GM18861 (cell line): Measurements from ENCODE around the gene IL2RA.
A peak's percentile ranks its signal among the peaks of the same experiment; 100 is the strongest.

ENCODE experiments used
- ATAC-seq: cut with Tn5 transposase; IDR thresholded peaks from one replicate; pipeline ENCODE4 v1.9.1; 2021; ENCODE audit not compliant: unreplicated experiment

Gene IL2RA

DNA sequence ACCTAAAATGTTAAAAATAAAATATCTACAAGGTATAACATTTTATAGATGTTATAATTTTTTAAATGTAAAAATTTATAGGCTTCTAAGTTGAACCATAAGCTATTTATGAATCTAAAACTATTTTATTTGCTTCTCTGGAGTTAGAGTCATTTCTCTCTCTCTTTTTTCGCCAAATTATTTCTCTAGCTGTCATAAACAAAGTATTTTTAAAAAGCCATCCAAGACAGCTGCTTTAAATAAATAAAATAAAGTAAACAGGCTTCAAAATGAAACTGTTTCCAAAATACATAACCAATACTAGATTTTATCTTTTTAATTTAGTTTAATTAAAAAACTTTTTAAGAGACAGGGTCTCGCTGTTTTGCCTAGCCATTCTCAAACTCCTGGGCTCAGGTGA is 72.4 kb downstream of the IL2RA start:
- no peak for ATAC-seq

DNA sequence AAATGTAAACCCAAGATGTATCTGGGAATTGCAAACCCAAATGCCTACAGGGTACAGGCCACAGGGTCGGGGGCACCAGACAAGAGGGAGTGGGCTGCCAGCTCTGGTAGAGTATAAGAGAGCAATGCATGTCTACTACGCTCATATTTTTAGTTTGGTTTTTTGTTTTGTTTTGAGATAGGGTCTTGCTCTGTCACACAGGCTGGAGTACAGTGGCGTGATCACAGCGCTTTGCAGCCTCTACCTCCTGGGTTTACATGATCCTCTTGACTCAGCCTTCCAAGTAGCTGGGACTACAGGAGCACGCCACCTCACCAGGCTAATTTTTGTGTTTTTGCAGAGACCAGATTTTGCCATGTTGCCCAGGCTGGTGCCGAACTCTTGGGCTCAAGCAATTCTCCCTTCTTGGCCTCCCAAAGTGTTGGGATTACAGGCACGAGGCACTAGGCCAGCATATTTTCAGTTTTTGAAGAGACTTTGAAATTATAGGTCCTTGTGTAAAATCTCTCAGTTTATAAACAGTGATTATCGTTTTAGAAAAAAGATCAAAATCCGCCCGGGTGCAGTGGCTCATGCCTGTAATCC is 73.7 kb downstream of the IL2RA start:
- ATAC-seq = no peak

DNA sequence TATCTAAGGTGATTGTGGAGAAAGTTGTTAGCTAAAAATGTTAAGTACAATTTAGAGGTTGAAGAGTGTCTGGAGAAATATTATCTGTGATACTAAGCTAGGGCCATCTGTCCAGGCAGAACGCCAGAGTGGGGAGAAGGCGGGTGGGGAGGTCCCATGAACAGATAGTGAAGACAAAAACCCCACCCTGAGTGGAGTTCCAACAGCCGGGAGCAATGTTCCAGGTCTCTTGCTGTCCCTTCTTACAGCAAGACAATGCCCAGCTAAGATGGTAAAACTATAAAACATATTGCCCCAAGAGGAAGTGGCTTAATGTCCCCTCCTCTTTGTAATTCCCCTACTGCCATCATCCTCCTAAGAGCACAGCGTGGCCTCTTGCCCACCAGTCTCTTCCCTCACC is 74.4 kb downstream of the IL2RA start:
- ATAC-seq = no peak

DNA sequence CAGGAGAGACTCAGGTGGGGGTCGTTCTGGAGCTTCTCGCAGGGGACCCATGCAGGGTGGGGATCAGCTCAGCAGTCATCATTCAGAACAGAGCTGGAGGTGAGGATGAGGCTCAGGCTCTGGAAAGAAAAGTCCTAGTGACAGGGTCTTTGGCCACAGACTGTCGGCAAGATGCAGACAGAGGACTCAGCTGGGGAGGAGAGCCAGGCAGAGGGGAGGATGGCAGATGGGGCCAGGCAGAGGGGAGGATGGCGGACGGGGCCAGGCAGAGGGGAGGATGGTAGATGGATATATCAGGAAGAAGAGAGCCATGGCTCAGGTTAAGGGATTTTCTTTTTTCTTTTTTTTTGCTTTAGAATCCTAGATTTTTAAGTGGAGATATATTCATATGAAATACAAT is 77.1 kb downstream of the IL2RA start:
- ATAC-seq = no peak

DNA sequence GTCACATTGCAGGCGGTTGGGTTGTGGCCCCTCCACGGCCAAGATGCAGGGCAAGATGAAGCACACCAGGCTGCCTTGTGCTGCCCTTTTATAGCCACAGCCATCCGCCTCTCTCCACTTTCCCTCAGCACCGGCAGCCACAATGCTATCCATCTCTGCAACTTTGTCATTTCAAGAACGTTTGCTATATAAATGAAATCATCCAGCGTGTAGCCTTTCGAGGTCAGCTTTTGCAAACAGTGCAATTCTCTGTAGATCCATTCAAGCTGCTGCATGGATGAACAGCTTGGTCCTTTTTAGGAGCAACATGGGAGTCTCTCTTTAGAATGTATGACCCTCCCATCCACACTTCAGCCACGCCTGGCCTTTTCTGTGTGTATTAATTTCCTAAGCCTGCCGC is 78.4 kb downstream of the IL2RA start:
- no peak for ATAC-seq

DNA sequence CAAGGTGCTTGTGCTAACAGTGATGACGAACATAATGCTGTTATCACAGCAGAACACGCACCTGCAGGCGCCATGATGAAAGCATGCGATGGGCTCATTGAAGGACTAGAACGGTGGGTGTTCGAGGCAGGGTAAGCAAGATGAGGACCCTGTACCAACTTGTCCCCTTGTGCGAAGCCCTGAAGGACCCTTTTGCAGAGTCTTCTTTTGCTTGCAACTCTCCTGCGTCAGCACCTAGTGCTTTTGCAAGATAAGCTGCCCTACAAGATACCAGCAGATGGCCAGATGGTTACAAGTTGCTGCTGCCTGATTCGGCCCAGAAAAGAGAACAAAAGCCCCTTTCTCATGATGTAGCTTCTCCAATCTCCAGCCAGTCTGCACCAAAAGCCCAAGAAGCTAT is 80.6 kb downstream of the IL2RA start:
- no peak for ATAC-seq

DNA sequence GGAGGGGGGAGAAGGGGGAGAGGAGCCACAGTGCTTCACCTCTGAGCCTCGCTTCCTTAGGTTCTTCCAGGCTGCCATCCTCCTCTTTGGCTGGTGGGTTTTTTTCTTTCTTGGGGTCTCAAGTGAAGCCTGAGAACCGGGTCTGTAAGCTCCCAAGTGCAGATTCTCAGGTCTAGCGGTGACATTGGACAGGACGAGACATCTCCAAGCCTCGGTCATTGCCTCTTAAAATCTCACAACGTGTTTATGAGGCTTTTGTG is 84.0 kb downstream of the IL2RA start:
- ATAC-seq = no peak

DNA sequence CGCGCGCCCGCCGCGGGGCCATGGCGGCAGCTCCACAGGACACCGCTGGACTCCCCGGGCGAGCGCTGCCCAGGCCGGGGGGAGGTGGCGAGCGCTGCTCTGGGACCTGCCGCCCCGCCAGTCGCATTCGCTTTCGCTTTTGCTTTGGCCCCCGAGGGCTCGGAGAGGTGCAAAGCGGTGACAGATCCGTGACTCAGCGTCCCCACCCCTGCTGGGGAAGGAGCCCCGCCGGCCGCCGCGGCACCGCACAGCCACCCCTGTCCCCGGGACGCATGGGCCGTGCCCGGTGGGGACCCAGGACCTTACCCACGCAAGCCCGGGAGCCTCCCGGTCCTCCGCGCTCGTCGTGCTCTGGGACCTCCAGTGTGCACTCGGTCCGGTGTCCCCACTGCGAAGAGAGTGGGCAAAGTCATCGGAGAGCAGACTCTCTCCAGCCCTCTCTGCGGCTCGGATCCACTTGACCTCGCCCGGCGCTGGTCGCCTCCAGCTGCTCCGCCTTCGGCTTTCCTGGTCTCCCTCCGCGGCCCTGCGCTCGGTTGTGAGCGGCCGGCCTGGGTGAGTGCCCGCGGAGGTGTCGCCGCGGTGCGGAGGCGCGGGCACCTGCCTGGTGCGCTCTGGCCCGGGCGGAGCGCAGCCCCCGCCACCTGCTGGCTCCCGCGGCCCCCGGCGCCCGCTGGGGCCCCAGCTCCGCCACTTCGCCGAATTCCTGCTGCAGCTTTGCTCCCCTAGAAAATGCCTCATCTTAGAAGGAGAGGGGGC is 84.5 kb downstream of the IL2RA start, which contains the start of gene IL15RA:
Gene IL15RA, minus strand, starts transcription at position 73 of the 759 bp plus-strand sequence. Its CDS starts 51 bp downstream, at position 22.
- peak; percentile 49 for ATAC-seq

DNA sequence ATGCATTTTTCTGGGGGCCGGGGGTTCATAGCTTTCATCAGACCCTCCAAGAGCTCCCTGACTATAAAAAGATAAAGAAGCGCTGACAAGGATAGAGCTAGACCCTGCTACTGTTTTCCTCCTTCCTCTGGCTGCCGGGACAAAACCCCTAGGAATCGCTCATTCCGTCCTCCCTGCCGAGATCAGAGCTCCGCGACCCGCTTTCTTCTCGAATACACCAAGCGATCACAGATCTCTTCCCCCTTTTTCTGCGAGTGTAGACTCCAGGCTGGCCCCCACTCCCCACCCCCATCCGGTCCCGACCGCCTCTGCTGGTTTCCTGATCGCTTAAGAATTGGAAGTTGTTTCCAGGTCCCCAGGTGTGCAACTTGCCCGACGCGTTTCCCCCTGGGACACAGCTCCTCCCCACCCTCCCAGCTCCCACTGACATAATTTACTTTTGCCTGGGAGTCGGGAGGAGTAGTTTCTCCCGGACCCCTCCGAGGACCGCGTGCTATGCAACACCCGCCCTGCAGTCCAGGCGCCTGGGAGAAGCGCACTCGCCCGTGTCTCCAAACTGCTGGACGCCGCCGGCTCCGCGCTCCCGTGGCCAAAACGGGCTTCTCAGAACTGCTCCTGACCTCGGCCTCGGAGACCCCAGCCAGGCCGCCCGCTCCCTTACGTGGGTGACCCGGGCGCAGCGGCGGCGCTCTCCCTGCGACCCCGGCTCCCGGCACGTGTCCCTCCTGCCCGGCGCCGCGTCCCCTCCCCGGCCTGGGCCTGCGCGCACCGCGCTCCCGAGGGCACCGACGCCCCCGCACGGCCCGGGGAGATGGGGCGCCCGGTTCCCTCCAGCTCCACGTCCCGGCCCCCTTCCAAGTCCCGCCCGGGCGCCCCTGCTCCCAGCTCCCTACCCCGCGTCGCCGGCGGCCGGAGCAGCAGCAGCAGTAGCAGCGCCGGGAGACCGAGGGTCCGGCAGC is 85.4 kb downstream of the IL2RA start:
- peak; percentile 7 for ATAC-seq

DNA sequence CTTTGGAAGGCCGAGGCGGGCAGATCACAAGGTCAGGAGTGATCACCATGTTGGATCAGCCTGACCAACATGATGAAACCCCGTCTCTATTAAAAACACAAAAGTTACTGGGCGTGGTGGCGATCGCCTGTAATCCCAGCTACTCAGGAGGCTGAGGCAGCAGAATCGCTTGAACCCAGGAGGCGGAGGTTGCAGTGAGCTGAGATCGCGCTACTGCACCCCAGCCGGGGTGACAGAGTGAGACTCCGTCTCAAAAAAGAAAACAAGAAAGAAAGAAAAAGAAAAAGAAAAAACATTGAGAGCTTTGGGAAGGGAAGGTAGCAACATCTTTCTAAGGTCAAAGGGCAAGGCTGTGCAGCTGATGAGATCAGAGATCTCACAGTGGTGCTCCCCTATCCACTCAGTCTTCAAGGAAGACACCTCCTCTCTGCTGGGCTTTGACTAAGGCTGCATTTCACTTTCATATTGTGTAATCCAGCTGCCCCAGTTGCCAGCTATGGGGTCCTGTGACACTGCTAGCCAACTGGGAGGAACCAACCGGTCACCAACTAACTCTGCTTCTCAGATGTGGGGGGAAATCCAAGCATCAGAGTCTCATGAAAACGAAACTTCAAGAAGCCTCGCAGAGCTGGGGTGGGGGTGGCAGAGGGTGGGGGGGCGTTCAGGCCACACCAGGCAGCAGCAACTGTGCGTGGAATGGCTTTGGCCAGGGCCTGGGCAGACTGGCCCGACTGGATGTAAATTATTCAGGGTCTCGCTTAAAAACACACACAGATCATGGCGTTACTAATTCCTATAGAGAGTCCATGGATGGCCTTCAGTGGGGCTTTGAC is 86.3 kb downstream of the IL2RA start:
- peak; percentile 71 for ATAC-seq

DNA sequence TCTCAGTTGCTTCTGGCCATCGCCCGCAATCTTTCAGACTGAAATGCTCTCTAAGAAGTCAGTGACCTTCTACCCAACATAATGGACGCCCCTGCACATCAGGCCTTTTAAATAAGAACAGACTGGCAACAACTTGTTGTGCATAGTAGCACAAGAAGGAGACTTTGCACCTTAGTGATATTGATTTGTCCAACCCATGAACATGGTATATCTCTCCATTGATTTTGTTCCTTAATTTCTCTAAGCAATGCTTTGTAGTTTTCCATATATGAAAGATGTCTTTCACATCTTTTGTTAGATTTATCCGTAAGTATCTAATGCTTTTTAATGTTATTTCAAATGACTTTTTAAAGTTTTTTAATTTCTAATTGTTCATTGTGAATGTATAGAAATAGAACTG is 89.1 kb downstream of the IL2RA start:
- ATAC-seq = no peak

DNA sequence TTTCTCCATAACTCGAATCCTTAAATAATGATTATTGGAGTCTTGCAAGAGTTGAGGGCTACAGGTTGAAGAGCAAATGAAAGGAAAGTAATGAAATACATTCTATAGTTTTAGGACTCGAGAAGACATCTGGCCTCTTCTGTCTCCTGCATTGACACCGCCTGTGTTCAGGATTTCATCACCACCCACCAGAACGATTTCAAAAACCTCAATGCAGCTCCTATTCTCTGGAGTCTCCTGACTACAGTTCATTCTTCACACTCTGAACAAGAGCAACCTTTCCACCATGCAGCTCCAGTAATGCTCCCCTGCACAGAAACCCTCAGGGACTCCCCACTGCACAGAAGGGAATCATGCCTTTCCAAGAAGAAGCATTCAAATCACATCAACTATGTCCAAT is 90.3 kb downstream of the IL2RA start:
- ATAC-seq = no peak

DNA sequence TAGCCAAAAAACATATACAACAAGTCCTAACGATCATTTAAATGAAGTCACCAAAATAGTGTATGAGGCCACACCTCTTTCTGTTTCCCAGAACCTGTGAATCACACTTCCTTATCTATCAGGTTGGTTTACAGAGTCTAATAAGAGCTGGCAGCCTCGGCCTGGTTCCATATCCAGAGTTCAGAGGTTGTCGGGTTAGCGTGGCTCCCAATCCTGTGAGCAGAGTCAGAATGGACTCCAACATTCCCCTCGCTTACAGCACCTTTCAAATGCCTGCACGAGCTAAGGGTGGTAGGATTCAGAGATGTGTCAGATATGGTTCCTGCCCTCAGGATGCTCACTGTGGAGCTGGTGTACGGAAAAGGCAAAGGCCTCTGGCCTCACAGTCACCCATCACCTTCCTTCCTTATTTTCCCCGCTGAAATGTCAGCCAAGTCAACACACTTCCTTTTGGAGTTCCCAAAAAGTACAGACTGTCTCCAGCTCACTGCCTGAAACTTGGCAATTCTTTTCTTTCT is 90.8 kb downstream of the IL2RA start:
- ATAC-seq = no peak

DNA sequence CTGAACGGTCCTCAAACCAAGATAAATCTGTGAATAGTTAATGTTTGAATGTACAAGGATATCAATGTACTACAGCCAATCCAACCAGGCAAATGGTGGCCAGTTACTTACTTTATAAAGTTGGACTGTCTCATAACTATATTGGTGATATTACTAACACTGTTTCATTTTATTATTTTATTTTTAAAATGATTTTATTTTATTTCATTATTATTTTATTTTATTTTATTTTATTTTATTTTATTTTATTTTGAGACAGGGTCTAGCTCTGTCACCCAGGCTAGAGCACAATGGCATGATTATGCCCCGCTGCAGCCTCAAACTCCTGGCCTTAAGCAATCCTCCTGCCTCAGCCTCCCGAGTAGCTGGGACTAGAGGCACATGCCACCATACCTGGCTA is 91.6 kb downstream of the IL2RA start:
- no peak for ATAC-seq

DNA sequence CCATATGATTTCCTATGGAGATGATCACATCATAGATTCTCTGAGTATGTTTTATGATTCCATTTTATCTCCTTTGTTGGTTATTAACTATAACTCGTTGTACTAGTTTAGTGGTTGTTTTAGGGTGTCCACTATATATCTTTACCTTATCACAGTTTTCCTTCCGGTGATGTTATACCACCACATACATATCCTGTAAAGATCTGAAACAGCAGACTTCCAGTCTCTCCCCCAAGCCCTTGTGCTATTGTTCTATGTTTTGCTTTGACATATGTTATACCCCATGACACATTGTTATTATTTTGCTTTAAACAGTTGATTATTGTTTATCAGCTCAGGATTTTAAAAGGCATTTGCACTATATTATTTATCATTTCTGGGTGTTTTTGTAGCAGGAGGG is 92.1 kb downstream of the IL2RA start:
- no peak for ATAC-seq

DNA sequence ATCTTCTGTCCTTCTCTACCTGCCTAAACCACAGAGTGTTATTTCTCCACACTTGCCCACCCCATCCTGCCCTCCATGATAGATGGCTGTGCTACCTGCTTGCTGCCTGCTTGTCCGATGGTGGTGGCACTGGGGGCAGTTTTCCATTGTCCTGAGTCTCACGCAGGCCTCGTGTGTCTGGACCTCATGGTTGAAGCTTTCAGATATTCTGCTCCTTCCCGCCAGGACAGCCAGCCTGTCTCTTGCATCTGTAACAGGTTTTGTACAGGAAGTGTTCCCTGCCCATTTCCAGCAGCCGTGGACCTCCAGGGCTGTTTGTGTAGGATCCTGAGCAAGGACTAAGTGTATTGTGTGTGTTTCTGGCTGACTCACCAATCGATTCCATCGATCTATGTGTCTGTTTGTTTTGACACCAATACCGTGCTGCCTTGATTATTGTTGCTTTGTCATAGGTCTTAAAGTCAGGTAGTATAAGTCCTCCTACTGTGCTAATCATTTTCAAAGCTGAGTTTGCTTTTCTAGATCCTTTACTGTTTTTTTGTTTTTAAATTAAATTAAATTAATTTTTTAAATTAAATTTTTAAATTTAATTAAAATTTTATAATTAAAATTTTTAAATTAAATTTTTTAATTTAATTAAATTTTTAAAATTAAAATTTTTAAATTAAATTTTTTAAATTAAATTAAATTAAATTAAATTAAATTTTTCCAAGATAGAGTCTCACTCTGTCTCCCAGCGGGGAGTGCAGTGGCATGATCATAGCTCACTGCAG is 93.3 kb downstream of the IL2RA start:
- ATAC-seq = no peak

DNA sequence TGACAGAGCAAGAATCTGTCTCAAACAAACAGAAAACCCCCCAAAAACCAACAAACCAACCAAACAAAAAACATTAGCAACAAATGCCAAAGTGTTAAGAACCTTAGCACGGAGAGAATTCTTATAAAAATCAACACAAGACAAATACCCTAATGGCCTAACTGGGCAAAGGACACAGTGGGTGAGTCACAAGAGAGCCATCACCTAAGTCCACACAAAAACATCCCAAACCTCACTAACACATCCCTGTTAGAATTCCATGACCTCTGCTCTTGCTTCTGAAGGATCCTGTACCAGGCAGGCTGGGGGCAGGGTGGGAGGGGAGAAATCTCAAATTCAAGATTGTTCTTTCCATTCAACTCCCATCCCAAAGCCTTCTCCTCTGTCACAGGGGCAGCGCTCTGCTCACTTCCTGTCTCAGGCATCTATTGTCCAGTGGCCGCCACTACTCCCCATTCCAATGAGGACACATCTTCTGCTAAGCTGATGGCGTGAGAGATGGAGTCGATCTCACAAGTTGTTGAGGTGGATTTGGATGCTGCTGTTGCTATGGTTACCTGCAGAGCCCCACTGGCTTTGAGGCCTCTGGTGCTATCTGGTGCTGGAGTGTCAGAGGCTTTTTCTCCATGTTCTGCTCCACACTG is 94.0 kb downstream of the IL2RA start:
- no peak for ATAC-seq

DNA sequence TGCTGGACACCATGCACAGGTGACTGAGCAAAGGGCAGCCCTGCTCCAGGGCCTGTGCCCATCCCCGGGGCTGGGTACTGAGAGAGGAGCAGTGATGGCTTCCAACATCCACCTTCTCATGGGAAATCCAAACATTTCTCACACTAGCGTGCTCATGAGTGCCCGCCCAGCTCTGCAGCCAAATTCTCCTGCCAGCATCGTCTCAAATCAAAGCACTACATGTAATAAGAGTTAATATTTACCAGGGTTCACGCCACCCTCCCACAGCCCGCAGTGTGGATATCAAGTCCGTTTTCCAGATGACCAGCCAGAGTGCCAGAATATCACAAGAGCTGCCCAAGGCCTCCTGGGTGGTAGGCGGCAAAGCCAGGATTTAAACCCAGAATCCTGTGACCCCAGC is 96.9 kb downstream of the IL2RA start:
- ATAC-seq = no peak

DNA sequence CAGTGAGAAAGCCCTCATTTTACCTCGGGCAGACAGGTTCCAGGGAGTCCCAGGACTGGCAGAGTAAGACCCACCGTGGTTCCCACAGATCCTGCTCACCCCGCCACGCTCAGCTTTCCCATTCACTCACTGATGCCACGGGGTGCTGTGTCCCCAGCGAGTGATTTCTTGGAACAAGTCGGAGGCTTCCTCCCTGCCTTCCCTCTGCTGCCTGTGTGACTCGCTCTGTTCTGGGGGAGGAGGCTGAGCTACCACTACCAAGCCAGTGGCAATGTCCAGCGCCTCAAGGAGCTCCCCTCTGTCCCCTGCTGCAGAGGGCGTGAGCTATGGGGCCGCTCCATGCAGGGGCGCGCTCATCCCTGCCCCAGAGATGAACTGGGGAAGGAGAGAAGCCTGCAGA is 97.4 kb downstream of the IL2RA start:
- ATAC-seq = no peak

DNA sequence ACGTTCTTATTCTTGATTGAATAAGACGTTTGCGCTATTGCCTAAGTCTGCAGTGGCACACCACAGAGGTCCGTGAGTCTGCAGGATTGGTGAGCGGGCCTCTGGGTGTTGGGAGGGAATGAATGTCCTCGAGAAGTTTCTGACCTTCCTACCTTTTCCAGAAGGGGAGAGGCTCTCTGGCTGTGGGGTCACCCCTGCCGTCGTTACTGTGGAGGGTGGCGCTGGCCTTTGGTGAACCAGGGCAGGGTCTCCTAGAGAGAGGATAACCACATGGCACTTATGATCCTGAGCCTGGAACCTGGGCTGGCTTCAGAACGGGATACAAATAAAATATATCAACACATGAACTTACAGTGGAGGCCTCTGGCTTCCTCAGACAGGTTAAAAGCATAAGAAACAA is 98.6 kb downstream of the IL2RA start:
- ATAC-seq = no peak
